GM23248 (cell line): Measurements from ENCODE around the gene CCND1.

ENCODE experiments used
- EZH2 ChIP-seq: fragments of 200-600 bp; sonication (generic); IDR thresholded peaks from 2 replicates; pipeline ENCODE4 v1.6.1; 2018; ENCODE audit warnings: antibody characterized with exemption, mild to moderate bottlenecking; ENCODE audit not compliant: insufficient read depth, poor library complexity, severe bottlenecking
- EZH2phosphoT487 ChIP-seq: fragments of 200-600 bp; sonication (generic); IDR thresholded peaks from 2 replicates; pipeline ENCODE4 v1.6.1; 2018; ENCODE audit warnings: antibody characterized with exemption, moderate library complexity, mild to moderate bottlenecking, low read depth; ENCODE audit not compliant: insufficient read depth

DNA sequence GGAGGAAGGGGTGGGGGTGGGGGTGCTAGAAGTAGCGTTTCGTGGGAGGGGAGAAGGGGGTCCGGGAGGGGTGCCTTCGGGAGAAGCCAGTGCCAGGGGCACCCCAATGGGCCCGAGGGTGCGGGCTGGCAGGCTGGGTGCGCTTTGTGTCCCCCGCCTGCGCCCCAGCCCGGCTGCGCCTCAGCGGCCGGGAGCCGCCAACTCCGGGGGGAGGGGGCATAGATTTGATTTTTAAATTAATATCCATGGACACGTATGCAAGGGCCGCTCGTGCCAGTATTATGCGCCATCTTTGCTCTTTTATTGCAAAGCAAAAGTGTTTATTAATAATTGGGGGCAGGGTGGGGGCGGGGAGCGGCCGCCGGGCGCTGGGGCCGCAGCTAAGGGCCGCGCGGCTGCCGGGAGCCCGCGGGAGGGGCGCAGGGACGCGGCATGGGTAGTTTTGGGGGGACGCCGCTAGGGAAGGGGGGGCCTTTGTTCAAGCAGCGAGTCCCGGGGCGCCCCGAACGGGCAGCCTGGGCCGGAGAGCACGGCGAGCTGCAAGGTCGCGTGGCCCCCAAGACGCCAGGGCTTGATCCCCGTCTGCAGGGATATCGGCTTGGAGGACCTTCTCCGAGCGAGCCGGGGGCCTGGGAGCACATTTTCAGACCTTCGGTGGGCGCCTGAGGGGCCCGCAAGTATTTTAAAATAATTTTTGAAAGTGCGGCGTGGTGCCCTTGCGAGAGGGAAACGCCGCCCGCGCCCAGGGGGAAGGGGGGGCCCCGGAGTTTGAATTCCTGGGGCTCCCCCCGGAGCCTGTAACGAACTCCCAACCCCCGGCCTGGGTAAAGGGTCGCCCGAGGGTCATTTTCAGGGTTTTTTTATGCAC is 959 bp downstream of the CCND1 start:
- TF ChIP-seq EZH2 (no peak), EZH2phosphoT487 (no peak)
